ENCODE results near the gene KRTAP10-8. TPM values are rescaled to one million over a fixed set of nuclear protein-coding genes. Genes with fewer than 3 reads are reported as not detected.

Gene KRTAP10-8
- not detected for total RNA-seq

DNA sequence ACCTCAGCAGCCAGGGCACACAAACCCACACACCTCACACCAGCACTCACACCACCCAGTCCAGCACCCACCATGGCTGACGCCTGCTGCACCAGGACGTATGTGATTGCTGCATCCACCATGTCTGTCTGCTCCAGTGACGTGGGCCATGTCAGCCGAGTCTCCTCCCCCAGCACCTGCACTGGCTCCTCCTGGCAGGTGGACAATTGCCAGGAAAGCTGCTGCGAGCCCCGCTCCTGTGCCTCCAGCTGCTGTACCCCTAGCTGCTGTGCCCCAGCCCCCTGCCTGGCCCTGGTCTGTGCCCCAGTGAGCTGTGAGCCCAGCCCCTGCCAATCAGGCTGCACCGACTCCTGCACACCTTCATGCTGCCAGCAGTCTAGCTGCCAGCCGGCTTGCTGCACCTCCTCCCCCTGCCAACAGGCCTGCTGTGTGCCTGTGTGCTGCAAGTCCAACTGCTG lies at the start of gene KRTAP10-8:
KRTAP10-8 (plus strand) TSS at position 51 of the 458 bp plus-strand sequence; CDS start at position 73, 22 bp downstream.
- no peak for TF ChIP-seq CTCF (IDR thresholded peaks at IDR 0.05; ENCODE audit: low read depth)

DNA sequence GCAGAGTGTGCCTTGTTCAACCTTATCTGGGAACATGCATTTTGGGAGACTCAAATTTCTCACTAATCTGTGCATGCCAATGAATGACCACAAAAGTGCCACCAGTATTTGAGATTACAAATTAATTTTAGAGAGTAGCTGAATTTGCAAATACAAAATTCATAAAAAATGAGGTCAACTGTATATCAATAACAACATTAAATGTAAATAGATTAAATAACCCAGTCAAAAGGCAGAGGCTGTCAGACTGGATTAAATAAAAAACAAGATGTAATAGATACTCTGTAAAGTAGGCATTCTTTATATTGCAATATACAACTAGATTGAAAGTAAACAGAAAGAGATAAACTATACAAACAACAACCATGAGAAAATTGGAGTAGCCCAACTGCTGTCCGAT lies 47.8 kb upstream of the KRTAP10-8 start:
- no peak for TF ChIP-seq CTCF (IDR thresholded peaks at IDR 0.05; ENCODE audit: low read depth)

DNA sequence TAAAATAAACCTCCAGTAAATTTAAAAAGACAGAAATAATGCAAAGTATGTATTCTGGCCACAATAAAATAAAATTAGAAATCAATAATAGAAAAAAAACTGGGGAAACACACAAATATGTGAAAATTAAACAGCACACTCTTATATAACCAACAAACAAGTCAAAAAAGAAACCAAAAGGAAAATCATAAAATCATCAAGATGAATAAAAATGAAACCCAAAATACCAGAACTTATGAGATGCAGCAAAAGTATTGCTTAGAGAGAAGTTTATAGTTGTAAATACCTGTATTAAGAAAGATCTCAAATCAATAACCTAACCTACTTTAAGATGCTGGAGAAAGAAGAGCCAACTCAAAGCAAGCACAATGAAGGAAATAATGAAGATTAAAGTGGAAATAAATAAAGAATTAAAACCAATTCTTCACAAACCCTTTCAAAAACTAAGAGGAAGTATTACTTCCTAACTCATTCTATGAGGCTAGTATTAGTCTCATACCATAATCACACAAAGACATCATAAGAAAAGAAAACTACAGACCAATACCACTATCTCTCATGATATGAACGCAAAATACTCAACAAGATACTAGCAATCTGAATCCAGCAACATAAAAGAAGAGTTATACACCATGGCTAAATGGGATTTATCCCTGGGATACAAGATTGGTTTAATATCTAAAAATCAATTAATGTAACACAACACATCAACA lies 46.8 kb upstream of the KRTAP10-8 start:
- TF ChIP-seq CTCF (IDR thresholded peaks at IDR 0.05; ENCODE audit: low read depth): no peak

DNA sequence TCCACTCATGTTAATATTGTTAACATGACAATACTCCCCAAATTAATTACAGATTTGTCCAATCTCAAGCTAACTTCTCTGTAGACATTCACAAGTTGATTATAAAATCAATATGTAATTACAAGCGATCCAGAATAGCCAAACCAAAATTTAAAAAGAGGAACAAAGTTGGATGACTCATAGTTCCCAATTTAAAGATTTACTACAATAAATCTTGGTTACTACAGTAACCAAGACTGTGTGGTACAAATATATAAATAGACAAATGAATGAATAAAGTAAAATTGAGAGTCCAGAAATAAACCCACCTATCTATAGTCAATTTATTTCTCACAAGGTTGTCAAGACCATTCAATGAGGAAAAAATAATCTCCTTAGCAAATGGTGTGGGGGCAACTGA lies 45.5 kb upstream of the KRTAP10-8 start:
- TF ChIP-seq CTCF (IDR thresholded peaks at IDR 0.05; ENCODE audit: low read depth): no peak

- TF ChIP-seq CTCF (IDR thresholded peaks at IDR 0.05; ENCODE audit: low read depth): no peak
These were observed 44.3 kb upstream of the KRTAP10-8 start for GRCh38 chr21:44567481-44568171.

GRCh38 chr21:44568261-44568660 lies 43.6 kb upstream of the KRTAP10-8 start:
- TF ChIP-seq CTCF (IDR thresholded peaks at IDR 0.05; ENCODE audit: low read depth): no peak

Measured in subcutaneous adipose tissue (tissue), 4 donors.